ENCODE measurements around the gene MAG. TPM values are rescaled to one million over a fixed set of nuclear protein-coding genes. Genes with fewer than 3 reads are reported as not detected.

The MAG gene
- total RNA-seq, 1 donor from 2014 or later: not detected

DNA sequence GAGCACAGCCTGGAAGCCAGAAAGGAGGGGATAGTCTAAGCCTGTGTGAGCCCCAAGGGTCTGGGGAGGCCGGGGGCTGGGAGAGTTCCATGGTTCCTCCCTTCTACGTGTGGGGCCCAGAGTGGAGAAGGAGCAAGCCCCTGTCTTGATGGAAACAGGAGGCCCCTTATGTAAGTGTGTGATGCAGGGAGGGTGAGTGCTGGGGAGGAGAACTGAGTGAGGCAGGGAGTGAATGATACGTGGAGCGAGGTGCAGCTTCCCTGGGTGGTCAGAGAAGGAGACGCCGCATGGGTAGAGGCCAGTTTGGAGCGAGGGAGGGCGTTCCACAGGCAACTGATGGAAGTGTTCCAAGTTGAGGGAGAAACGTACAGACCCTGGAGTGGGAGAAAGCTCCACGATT, 16.0 kb downstream of the MAG start:
- H3K27me3 Mint-ChIP-seq (ENCODE audit: unreplicated experiment): peaks cover 5% of the 10 kb centered on the region
- DNase-seq (ENCODE audit: low spot score): no peak
- H3K27ac Mint-ChIP-seq (ENCODE audit: unreplicated experiment): no peak overlapping the region
- TF ChIP-seq, protein P1, sequence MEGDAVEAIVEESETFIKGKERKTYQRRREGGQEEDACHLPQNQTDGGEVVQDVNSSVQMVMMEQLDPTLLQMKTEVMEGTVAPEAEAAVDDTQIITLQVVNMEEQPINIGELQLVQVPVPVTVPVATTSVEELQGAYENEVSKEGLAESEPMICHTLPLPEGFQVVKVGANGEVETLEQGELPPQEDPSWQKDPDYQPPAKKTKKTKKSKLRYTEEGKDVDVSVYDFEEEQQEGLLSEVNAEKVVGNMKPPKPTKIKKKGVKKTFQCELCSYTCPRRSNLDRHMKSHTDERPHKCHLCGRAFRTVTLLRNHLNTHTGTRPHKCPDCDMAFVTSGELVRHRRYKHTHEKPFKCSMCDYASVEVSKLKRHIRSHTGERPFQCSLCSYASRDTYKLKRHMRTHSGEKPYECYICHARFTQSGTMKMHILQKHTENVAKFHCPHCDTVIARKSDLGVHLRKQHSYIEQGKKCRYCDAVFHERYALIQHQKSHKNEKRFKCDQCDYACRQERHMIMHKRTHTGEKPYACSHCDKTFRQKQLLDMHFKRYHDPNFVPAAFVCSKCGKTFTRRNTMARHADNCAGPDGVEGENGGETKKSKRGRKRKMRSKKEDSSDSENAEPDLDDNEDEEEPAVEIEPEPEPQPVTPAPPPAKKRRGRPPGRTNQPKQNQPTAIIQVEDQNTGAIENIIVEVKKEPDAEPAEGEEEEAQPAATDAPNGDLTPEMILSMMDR (IDR thresholded peaks at IDR 0.05; ENCODE audit: unreplicated experiment): no peak
- no peaks in the 10 kb centered on the region for H3K9me3 Mint-ChIP-seq (ENCODE audit: unreplicated experiment)
- no peak overlapping the region for H3K4me3 Mint-ChIP-seq (ENCODE audit: unreplicated experiment)
- H3K36me3 Mint-ChIP-seq (ENCODE audit: low read depth, unreplicated experiment): no peaks in the 10 kb centered on the region
- peaks cover 13% of the 10 kb centered on the region for H3K4me1 Mint-ChIP-seq (ENCODE audit: unreplicated experiment)

DNA sequence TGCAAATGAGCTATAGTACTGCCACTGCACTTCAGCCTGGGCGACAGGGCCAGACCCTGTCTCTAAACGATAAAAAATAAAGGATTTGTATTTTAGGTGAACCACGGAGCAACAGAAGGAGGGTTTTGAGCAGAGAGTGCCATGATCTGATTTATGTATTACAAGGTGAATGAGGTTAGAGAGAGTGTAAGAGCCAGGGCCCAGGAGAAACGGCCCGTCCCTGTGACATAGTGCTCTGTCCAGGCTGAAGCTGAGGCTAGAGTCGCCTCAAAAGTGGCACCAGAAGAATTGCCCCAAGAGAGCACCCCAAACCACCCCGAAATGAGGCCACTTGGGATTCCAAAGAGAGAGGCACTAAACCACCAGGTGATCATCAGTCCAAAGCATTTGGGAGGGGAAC, 16.9 kb downstream of the MAG start:
- Mint-ChIP-seq H3K4me3 (ENCODE audit: unreplicated experiment) (no peak overlapping the region), H3K4me1 (ENCODE audit: unreplicated experiment) (peaks cover 4% of the 10 kb centered on the region), H3K27me3 (ENCODE audit: unreplicated experiment) (peaks cover 6% of the 10 kb centered on the region), H3K36me3 (ENCODE audit: low read depth, unreplicated experiment) (no peaks in the 10 kb centered on the region), H3K9me3 (ENCODE audit: unreplicated experiment) (no peaks in the 10 kb centered on the region), H3K27ac (ENCODE audit: unreplicated experiment) (no peak overlapping the region)
- DNase-seq (ENCODE audit: low spot score): no peak
- TF ChIP-seq, protein P1 (IDR thresholded peaks at IDR 0.05; ENCODE audit: unreplicated experiment): no peak

DNA sequence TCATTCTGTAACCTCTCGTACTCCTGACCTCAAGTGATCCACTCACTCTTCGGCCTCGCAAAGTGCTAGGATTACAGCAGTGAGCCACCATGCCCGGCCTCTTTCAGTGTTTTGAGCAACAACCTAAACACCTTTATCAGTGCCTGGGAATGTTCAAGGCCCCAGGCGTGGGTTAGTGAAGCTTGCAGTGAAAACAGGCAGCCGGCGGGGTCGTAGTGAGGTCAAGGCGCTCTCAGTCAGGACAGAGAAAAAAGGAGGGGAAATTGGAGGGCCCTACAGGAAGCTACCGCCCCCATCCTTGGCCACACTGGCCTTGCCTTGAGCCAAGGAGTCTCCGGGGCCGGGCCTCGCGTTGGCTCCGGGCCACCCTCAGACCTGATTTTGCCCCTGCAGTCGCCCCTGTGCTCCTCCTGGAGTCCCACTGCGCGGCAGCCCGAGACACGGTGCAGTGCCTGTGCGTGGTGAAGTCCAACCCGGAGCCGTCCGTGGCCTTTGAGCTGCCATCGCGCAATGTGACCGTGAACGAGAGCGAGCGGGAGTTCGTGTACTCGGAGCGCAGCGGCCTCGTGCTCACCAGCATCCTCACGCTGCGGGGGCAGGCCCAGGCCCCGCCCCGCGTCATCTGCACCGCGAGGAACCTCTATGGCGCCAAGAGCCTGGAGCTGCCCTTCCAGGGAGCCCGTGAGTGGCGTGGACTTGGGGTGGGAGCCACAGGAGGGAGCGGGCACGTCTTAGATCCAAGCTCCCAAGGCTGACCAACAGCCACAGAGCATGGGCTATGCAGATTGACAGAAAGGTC, 17.7 kb downstream of the MAG start:
- H3K4me1 Mint-ChIP-seq (ENCODE audit: unreplicated experiment): no peaks in the 10 kb centered on the region
- no peaks in the 10 kb centered on the region for H3K9me3 Mint-ChIP-seq (ENCODE audit: unreplicated experiment)
- no peaks in the 10 kb centered on the region for H3K36me3 Mint-ChIP-seq (ENCODE audit: low read depth, unreplicated experiment)
- H3K27me3 Mint-ChIP-seq (ENCODE audit: unreplicated experiment): peaks cover 6% of the 10 kb centered on the region
- TF ChIP-seq, protein P1 (IDR thresholded peaks at IDR 0.05; ENCODE audit: unreplicated experiment): no peak
- no peak overlapping the region for H3K4me3 Mint-ChIP-seq (ENCODE audit: unreplicated experiment)
- no peak for DNase-seq (ENCODE audit: low spot score)
- no peak overlapping the region for H3K27ac Mint-ChIP-seq (ENCODE audit: unreplicated experiment)

DNA sequence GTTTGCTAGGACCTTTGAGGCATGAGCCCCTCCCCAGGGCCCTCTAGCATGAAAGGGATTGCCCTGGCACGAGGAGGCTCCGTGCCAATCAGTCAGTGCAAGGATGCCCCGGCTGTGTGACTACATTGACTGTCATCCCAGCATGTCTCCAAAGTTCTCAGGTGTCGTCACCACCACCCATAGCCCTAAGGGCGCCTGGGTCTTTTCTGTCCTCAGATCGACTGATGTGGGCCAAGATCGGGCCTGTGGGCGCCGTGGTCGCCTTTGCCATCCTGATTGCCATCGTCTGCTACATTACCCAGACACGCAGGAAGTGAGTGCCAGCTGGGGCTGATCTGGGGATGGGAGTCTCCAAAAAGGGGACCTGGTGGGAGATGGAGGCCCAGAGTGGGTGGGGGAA, 18.4 kb downstream of the MAG start:
- no peak for DNase-seq (ENCODE audit: low spot score)
- Mint-ChIP-seq H3K36me3 (ENCODE audit: low read depth, unreplicated experiment) (no peaks in the 10 kb centered on the region), H3K9me3 (ENCODE audit: unreplicated experiment) (no peaks in the 10 kb centered on the region), H3K27ac (ENCODE audit: unreplicated experiment) (no peak overlapping the region), H3K4me1 (ENCODE audit: unreplicated experiment) (no peaks in the 10 kb centered on the region), H3K4me3 (ENCODE audit: unreplicated experiment) (no peak overlapping the region), H3K27me3 (ENCODE audit: unreplicated experiment) (peaks cover 6% of the 10 kb centered on the region)
- TF ChIP-seq, protein P1 (IDR thresholded peaks at IDR 0.05; ENCODE audit: unreplicated experiment): no peak

DNA sequence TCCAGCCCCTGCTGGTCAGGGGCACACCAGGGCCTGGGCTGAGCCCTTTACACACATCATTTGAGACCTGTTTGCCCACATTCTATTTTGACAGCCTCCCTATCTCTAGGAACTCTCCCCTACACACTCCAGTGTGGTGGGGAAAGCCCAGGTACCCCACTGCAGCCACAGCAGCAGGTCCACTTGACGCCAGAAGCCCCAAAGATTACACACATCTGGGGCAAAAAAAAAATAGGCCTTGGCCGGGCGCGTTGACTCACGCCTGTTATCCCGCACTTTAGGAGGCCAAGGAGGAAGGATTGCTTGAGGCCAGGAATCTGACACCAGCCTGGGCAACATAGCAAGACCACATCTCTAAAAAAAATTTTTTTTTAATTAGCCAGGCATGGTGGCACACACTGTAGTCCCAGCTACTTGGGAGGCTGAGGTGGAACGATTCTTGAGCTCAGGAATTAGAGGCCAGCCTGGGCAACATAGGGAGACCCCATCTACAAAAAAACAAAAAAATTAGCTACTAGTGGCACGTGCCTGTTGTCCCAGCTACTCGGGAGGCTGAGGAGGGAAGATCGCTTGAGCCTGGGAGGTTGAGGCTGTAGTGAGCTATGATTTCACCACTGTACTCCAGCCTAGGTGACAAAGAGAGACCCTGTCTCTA, 19.0 kb downstream of the MAG start:
- DNase-seq (ENCODE audit: low spot score): no peak
- Mint-ChIP-seq H3K36me3 (ENCODE audit: low read depth, unreplicated experiment) (no peaks in the 10 kb centered on the region), H3K4me1 (ENCODE audit: unreplicated experiment) (no peaks in the 10 kb centered on the region), H3K9me3 (ENCODE audit: unreplicated experiment) (no peaks in the 10 kb centered on the region), H3K27ac (ENCODE audit: unreplicated experiment) (no peak overlapping the region), H3K4me3 (ENCODE audit: unreplicated experiment) (no peak overlapping the region), H3K27me3 (ENCODE audit: unreplicated experiment) (peaks cover 6% of the 10 kb centered on the region)
- TF ChIP-seq, protein P1 (IDR thresholded peaks at IDR 0.05; ENCODE audit: unreplicated experiment): no peak
